Lower lobe of right lung (tissue), 2 donors: Measurements from ENCODE around the gene PAQR5. TPM values are rescaled to one million over a fixed set of nuclear protein-coding genes. Genes with fewer than 3 reads are reported as not detected.

Source experiments
- ATAC-seq, 2 donors: fragments of 200-7000 bp; cut with Tn5 transposase; one replicate each; pipeline ENCODE4 v1.9.1; 2020 to 2022; ENCODE audit warnings: mild to moderate bottlenecking in 2 of 2, moderate library complexity in 2 of 2
- DNase-seq: peaks from one replicate; pipeline ENCODE4 v3.0.0-alpha.2; 2020
- H3K27ac ChIP-seq: fragments of 200-600 bp; one replicate; pipeline ENCODE4 v1.8.0; 2022
- H3K27me3 ChIP-seq: fragments of 200-600 bp; one replicate; pipeline ENCODE4 v1.8.0; 2022; ENCODE audit warnings: low read depth
- H3K36me3 ChIP-seq: fragments of 200-600 bp; one replicate; pipeline ENCODE4 v1.8.0; 2022; ENCODE audit warnings: mild to moderate bottlenecking
- H3K4me1 ChIP-seq: fragments of 200-600 bp; one replicate; pipeline ENCODE4 v1.8.0; 2022
- H3K4me3 ChIP-seq: fragments of 200-600 bp; one replicate; pipeline ENCODE4 v1.8.0; 2022; ENCODE audit warnings: mild to moderate bottlenecking
- H3K9me3 ChIP-seq: fragments of 200-600 bp; one replicate; pipeline ENCODE4 v1.8.0; 2022
- CTCF ChIP-seq: fragments of 200-600 bp; IDR thresholded peaks from one replicate; pipeline ENCODE4 v1.8.0; 2022; ENCODE audit warnings: antibody characterized with exemption, mild to moderate bottlenecking
- intact Hi-C: fragments of 100-400 bp; cut with DNase I; formaldehyde crosslinking; loops from one replicate; pipeline ENCODE4 v1.11.0; 2022
- total RNA-seq: library from RNA; stranded (reverse); fragmentation: NEBNext Ultra II Directional; extraction: Animal tissue kit (Norgen Biotek cat#: 25700); gene quantifications from one replicate; pipeline ENCODE4 v1.2.1, GENCODE V29; 2021
- donor health status: DM: no; HTN: yes; CAD: no; lungs with severe emphysema.

The PAQR5 gene
- total RNA-seq, 1 donor from 2014 or later, result 30.6 TPM

GRCh38 chr15:69351333-69351732 lies 52.6 kb downstream of the PAQR5 start:
- no peak for TF ChIP-seq CTCF
- ATAC-seq (no peak), DNase-seq (no peak)
- no peak overlapping the region for H3K27ac ChIP-seq
- H3K4me1 ChIP-seq, result no peaks in the 10 kb centered on the region
- intact Hi-C loops, result no loop called here
- H3K36me3 ChIP-seq, result no peaks in the 10 kb centered on the region
- H3K9me3 ChIP-seq, result no peaks in the 10 kb centered on the region
- no peaks in the 10 kb centered on the region for H3K27me3 ChIP-seq
- H3K4me3 ChIP-seq, result no peak overlapping the region

- Histone ChIP-seq H3K9me3 (no peaks in the 10 kb centered on the region), H3K27me3 (no peaks in the 10 kb centered on the region), H3K36me3 (no peaks in the 10 kb centered on the region), H3K4me1 (no peaks in the 10 kb centered on the region), H3K4me3 (no peak overlapping the region), H3K27ac (no peak overlapping the region)
- DNase-seq, result no peak
- ATAC-seq, result no peak
- no peak for TF ChIP-seq CTCF
- intact Hi-C loops, result no loop called here
These were observed 53.2 kb downstream of the PAQR5 start for GRCh38 chr15:69351884-69352283.

- ATAC-seq, result peak; percentile 69 to 79
- DNase-seq, result peak; percentile 51
These were observed 59.4 kb downstream of the PAQR5 start for GRCh38 chr15:69357773-69358771.

GRCh38 chr15:69358850-69359249 lies 60.1 kb downstream of the PAQR5 start:
- H3K27me3 ChIP-seq, result no peaks in the 10 kb centered on the region
- H3K4me1 ChIP-seq, result peaks cover 9% of the 10 kb centered on the region
- H3K27ac ChIP-seq, result no peak overlapping the region
- H3K9me3 ChIP-seq, result no peaks in the 10 kb centered on the region
- no peak overlapping the region for H3K4me3 ChIP-seq
- intact Hi-C loops, result no loop called here
- TF ChIP-seq CTCF, result no peak
- DNase-seq (no peak), ATAC-seq (no peak)
- H3K36me3 ChIP-seq, result no peaks in the 10 kb centered on the region

More at GRCh38 chr15:69357773-69358771, 59.4 kb downstream of the PAQR5 start:
- Histone ChIP-seq H3K27ac (no peak overlapping the region), H3K4me1 (peaks cover 9% of the 10 kb centered on the region), H3K36me3 (no peaks in the 10 kb centered on the region), H3K4me3 (no peak overlapping the region), H3K9me3 (no peaks in the 10 kb centered on the region), H3K27me3 (no peaks in the 10 kb centered on the region)
- intact Hi-C loops, result no loop called here
- TF ChIP-seq CTCF, result no peak

GRCh38 chr15:69359722-69360121 lies 61.0 kb downstream of the PAQR5 start:
- ATAC-seq, result peak; percentile 68 to 78
- Histone ChIP-seq H3K27me3 (no peaks in the 10 kb centered on the region), H3K27ac (no peak overlapping the region), H3K4me3 (no peak overlapping the region), H3K36me3 (no peaks in the 10 kb centered on the region), H3K4me1 (peaks cover 9% of the 10 kb centered on the region), H3K9me3 (no peaks in the 10 kb centered on the region)
- no peak for DNase-seq
- intact Hi-C loops, result no loop called here
- TF ChIP-seq CTCF, result no peak
